ENCODE measurements around the gene OSGIN1. TPM values are rescaled to one million over a fixed set of nuclear protein-coding genes. Genes with fewer than 3 reads are reported as not detected.

Gene OSGIN1
- polyA plus RNA-seq, 3 donors = 1.8 to 4.0 (median 2.0) TPM

- H3K9me3 Mint-ChIP-seq = peaks cover 0 to 2% (median 0%) of the 10 kb centered on the region in 7 donors
- intact Hi-C loops (cut with micrococcal nuclease) = loop anchor here in 1 of 2 donors (2.0 kb wide), 1 partner anchor 107 kb away; no protein-coding TSS in a partner anchor
- no peaks in the 10 kb centered on the region for H3K79me2 ChIP-seq (ENCODE audit: insufficient read depth, low read length)
- no peaks in the 10 kb centered on the region for H3K27me3 ChIP-seq (ENCODE audit: control insufficient read depth in 2 of 2, insufficient read depth in 2 of 2, low read length in 2 of 2)
- peaks cover 9 to 12% of the 10 kb centered on the region in 2 donors for H3K36me3 ChIP-seq (replicated peaks in 1 of 2; ENCODE audit: control insufficient read depth in 1 of 2, insufficient read depth in 2 of 2, low read length in 2 of 2)
- DNase-seq = no peak
- H3K36me3 Mint-ChIP-seq = peaks cover 34 to 44% of the 10 kb centered on the region in 2 donors
- H2AFZ ChIP-seq (ENCODE audit: insufficient read depth, low read depth, low read length, poor library complexity, severe bottlenecking) = no peak overlapping the region
- H3K4me3 Mint-ChIP-seq = no peak overlapping the region
- H3K9ac ChIP-seq (ENCODE audit: insufficient read depth, low read length, poor library complexity, severe bottlenecking) = no peak overlapping the region
- H4K20me1 ChIP-seq (ENCODE audit: insufficient read depth, low read length) = no peaks in the 10 kb centered on the region
- H3K4me2 ChIP-seq (replicated peaks; ENCODE audit: extremely low read depth, low read length, poor library complexity, severe bottlenecking) = no peak overlapping the region
- H3K4me1 ChIP-seq (ENCODE audit: control insufficient read depth in 1 of 2, insufficient read depth in 2 of 2, low read length in 2 of 2) = peaks cover 25 to 26% of the 10 kb centered on the region in 2 donors
- H3K4me1 Mint-ChIP-seq = peaks cover 22% of the 10 kb centered on the region
- H3K27ac ChIP-seq (ENCODE audit: low read depth in 1 of 2, low read length in 2 of 2) = no peak overlapping the region
- no peaks in the 10 kb centered on the region for H3K9me3 ChIP-seq (replicated peaks in 1 of 2; ENCODE audit: control insufficient read depth in 1 of 2, insufficient read depth in 1 of 2, low read length in 2 of 2)
- WGBS (ENCODE audit: insufficient coverage) = 79% methylated on average over 6 of the region's 14 CpGs
- no peak for TF ChIP-seq CTCF (IDR thresholded peaks at IDR 0.05)
- H3K27me3 Mint-ChIP-seq (ENCODE audit: low read depth in 3 of 3) = peaks cover 9 to 23% (median 10%) of the 10 kb centered on the region in 3 donors
- no peak overlapping the region for H3K4me3 ChIP-seq (replicated peaks in 1 of 3; ENCODE audit: low read depth in 2 of 3, low read length in 3 of 3)
- no peak overlapping the region for H3K27ac Mint-ChIP-seq
These were observed 4.3 kb downstream of the OSGIN1 start for GRCh38 chr16:83957296-83957855.

GRCh38 chr16:83958137-83958845 lies 5.3 kb downstream of the OSGIN1 start:
- Mint-ChIP-seq H3K4me1 (peaks cover 17% of the 10 kb centered on the region), H3K9me3 (peaks cover 0 to 2% (median 0%) of the 10 kb centered on the region in 7 donors), H3K27ac (no peak overlapping the region), H3K36me3 (peaks cover 37 to 53% of the 10 kb centered on the region in 2 donors), H3K4me3 (no peak overlapping the region), H3K27me3 (ENCODE audit: low read depth in 3 of 3) (peaks cover 9 to 23% (median 10%) of the 10 kb centered on the region in 3 donors)
- Histone ChIP-seq H3K27me3 (ENCODE audit: control insufficient read depth in 2 of 2, insufficient read depth in 2 of 2, low read length in 2 of 2) (no peaks in the 10 kb centered on the region), H3K4me3 (replicated peaks in 1 of 3; ENCODE audit: low read depth in 2 of 3, low read length in 3 of 3) (no peak overlapping the region), H3K9ac (ENCODE audit: insufficient read depth, low read length, poor library complexity, severe bottlenecking) (no peak overlapping the region), H2AFZ (ENCODE audit: insufficient read depth, low read depth, low read length, poor library complexity, severe bottlenecking) (no peak overlapping the region), H3K27ac (ENCODE audit: low read depth in 1 of 2, low read length in 2 of 2) (no peak overlapping the region), H4K20me1 (ENCODE audit: insufficient read depth, low read length) (no peaks in the 10 kb centered on the region), H3K9me3 (replicated peaks in 1 of 2; ENCODE audit: control insufficient read depth in 1 of 2, insufficient read depth in 1 of 2, low read length in 2 of 2) (no peaks in the 10 kb centered on the region), H3K4me1 (ENCODE audit: control insufficient read depth in 1 of 2, insufficient read depth in 2 of 2, low read length in 2 of 2) (peaks cover 17% of the 10 kb centered on the region in 2 donors), H3K79me2 (ENCODE audit: insufficient read depth, low read length) (no peaks in the 10 kb centered on the region), H3K4me2 (replicated peaks; ENCODE audit: extremely low read depth, low read length, poor library complexity, severe bottlenecking) (no peak overlapping the region), H3K36me3 (replicated peaks in 1 of 2; ENCODE audit: control insufficient read depth in 1 of 2, insufficient read depth in 2 of 2, low read length in 2 of 2) (peaks cover 9 to 12% of the 10 kb centered on the region in 2 donors)
- intact Hi-C loops (cut with micrococcal nuclease) = no loop called here
- no peak for DNase-seq
- 89% methylated on average over 21 of the region's 21 CpGs for WGBS (ENCODE audit: insufficient coverage)
- no peak for TF ChIP-seq CTCF (IDR thresholded peaks at IDR 0.05)

All from CD14-positive monocyte (primary cell).